ENCODE measurements around the gene RALGAPB.
"Not testable (repeated sequence)": the region's sequence is repeated elsewhere in the genome, so short reads cannot be mapped to it uniquely, and the experiment has no call there.

The RALGAPB gene

DNA sequence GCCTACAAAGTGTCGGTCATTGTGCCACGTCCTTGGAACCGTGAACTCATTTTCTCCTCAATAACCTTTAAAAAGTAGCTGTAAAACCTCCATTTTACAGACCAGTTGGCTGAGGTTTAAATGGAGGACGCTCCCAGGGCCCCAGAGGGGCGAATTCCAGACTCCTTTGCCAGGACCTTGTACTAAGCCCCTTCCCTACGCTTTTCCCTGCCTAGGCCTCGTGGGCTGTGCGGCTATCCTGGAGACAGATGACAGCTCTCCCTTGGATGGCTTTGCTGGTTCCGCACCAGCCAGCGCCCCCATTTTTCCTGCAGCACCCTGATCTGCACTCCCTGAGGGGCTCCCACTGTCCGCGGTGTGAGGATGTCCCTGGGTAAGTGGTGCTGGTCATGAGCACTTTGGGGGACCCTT is 25.4 kb upstream of the RALGAPB start:
- no peak for DNase-seq (ENCODE audit: low read depth)

DNA sequence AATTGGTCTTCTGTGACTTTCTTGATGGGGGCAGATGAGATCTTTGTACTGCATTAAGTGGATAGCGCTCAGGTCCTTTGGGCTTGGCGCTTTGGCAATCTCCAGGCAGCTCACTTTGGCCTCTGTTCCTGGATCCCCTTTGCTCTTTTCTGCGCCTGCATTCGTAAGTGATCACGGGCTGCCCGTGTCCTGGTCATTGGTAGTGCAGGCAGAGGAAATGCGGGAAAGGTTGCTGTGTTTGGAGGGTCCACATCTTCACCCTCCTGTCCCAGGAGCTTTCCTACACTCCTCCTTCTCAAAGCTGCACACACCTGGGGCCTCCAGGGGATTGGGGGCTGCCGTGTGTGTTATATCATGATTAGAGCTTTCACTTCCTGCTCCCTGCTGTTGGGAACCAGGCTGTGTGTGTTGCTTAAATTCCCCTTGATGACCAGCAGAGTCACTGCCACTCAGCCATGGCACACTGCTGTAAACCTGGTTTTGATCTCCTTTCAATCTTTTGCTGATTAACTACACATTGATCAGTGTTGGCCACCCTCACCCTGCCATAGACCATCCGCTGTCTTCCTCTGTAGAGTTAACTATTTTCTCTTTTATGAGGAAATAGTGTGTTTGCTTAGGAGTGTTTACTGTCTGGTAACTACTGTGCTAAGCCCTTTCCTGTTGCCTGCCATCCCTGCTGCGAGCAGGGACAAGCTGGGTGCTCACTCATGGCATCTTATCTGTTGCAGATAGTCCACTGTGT is 24.5 kb upstream of the RALGAPB start:
- DNase-seq (ENCODE audit: low read depth): no peak

DNA sequence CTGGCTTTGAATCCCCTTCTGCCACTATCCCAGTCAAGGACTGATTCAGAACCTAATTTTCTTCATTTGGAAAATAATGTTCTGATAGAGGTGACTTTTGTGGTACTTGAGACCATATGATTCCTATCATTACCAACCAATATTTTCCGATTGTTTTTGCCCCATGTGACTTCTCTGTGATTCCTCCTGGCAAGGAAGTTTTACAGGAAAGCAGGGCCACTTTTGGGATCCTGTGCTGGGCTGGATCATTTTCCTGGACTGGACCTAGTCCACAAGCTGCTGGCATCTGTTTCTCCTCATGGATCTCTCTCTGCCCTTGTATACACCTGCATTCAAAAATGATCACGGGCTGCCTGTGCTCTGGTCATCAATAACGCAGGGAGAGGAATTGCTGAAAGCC is 23.6 kb upstream of the RALGAPB start:
- DNase-seq (ENCODE audit: low read depth): no peak

DNA sequence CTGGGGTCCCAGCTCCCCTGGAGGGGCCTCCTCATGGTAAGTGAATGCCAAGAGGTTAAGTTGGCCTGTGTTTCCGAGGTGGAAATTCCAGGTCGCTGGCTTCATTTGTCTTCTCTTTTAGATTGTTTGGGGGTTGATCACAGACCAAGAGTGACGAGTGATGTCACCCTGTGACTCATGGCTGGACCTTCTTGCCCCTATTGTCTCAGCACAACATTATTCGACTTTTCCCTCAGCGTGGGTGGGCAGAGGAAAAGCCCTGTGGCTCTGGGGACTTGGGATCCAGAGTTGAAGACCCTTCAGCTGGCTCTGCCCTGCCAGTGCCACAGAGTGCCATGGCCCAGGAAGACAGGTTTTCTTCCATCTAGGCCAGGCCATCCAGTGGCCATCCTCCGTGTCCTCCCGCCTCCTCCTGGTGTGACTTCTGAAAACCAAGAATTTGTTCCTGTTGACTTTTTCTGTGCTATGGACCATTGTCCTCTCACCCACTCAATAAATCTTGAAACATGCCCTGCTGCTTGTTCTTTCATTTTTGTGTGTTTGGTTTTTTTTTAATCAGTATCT is 22.1 kb upstream of the RALGAPB start:
- no peak for DNase-seq (ENCODE audit: low read depth)

DNA sequence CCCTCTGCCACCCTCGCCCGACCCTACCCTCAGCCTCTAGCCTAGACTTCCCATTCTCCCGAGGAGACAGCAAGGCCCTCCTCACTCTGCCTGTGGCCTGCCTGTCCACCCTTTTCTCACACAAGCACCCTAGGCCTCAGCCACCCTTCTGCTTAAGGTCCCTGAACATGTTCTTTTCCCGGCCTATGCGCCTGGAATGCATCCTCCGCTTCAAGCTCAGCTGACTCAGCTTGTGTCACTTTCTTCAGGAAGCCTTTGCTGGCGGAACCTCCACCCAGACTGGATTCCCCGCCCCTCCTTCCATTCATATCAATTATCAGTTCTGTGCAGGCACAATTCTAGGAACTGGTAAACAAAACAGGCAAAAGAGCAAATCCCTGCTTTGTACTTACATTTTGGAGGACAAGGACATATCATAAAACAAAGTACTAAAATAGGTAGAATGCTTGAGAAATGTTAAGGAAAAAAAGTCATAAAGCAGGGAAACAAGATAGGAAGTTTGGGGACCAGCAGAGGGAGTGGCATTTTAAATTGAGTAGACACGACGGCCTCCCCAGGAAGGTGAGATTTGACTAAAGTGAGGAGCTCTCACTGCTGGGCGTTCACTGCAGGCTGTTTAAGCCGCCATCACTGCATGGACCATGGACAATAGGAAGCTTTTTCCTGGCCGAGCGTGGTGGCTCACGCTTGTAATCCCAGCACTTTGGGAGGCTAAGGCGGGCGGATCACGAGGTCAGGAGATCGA is 19.6 kb upstream of the RALGAPB start:
- no peak for DNase-seq (ENCODE audit: low read depth)

DNA sequence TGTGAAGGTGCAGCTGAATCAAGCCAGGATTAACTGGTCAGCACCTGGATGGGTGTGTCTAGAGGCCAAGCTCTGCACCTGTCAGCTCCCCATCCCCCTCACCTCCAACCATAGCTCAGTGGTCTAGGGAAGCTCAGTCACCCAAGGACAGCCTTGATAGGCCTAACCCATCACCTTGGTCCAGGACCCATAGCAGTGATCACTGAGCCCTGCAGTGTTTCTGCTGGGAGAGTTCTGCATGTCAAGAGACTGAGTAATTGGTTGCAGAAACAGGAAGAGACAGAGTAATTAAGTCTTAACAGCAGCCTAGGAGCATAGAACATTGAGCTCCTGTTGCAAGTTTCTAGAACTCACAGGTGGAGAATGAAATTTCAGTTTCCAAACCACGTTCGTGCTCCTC is 18.7 kb upstream of the RALGAPB start:
- no peak for DNase-seq (ENCODE audit: low read depth)

DNA sequence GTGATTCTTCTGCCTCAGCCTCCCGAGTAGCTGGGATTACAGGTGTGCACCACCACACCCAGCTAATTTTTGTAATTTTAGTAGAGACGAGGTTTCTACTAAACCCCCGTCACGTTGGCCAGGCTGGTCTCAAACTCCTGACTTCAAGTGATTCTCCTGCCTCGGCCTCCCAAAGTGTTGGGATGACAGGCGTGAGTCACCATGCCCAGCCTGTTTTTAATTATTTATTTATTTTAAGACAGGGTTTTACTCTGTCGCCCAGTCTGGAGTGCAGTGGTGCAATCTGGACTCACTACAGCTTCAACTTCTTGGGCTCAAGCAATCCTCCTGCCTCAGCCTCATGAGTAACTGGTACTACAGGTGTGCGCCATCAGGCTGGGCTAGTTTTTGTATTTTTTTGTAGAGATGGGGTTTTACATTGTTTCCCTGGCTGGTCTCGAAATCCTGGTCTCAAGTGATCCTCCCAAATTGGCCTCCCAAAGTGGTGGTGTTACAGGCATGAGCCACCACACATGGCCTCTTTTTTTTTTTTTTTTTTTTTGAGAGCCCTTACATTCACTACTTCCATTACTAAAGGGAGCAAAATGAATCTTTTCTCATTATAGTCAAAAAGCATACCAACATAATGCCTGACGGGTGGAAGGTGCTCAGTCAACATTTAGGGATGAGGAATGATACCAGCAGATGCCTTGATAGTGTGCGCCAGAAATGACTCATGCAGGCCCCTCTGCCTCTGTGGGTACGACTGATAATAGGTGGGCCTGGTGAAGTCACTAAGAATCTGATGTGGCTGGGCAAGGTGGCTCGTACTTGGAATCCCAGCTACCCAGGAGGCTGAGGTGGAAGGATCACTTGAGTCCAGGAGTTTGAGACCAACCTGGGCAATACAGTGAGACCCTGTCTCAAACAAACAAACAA is 17.8 kb upstream of the RALGAPB start:
- no peak for DNase-seq (ENCODE audit: low read depth)

DNA sequence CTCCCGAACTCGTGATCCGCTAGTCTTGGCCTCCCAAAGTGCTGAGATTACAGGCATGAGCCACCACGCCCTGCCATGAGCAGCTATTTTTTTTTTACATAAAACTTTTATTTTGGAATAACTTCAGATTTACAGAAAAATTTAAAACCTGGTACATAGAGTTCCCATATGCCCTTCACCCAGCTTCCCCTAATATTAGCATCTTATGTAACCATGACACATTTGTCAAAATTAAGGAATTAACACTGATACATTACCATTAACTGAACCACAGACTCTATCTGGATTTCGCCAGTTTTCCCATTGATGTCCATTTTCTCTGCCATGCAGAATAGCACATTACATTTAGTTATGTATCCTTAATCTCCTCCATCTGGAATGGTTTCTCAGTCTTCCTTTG is 14.3 kb upstream of the RALGAPB start:
- DNase-seq (ENCODE audit: low read depth): no peak

DNA sequence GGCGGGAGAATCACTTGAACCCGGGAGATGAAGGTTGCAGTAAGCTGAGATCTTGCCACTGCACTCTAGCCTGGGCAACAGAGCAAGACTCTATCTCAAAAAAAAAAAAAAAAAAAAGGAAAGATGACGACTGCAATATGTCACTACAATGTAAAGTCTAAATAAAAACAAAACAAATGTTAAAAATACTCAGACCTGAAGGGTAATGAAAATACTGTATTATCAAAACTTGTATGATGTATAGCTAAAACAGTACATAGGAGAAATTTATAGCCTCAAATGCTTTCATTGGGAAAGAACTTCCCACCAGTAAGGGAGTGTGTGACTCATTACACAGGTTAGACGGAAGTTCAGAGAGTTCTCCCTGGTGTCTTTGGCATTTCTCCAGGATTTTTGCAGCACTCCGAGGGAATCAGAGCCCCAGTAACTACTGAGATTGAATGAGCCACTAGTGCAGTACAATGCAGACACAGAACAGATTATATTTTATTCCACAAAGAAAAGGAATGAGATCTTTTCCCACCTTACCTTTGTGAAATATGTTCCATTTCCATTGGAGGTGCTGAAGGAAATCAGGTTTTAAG is 12.5 kb upstream of the RALGAPB start:
- DNase-seq (ENCODE audit: low read depth): no peak

DNA sequence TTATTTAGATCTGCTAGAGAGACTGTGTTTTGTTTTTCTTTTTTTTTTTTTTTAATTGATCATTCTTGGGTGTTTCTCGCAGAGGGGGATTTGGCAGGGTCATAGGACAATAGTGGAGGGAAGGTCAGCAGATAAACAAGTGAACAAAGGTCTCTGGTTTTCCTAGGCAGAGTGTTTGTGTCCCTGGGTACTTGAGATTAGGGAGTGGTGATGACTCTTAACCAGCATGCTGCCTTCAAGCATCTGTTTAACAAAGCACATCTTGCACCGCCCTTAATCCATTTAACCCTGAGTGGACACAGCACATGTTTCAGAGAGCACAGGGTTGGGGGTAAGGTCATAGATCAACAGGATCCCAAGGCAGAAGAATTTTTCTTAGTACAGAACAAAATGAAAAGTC is 12.0 kb upstream of the RALGAPB start:
- not testable (repeated sequence) for DNase-seq (ENCODE audit: low read depth)

DNA sequence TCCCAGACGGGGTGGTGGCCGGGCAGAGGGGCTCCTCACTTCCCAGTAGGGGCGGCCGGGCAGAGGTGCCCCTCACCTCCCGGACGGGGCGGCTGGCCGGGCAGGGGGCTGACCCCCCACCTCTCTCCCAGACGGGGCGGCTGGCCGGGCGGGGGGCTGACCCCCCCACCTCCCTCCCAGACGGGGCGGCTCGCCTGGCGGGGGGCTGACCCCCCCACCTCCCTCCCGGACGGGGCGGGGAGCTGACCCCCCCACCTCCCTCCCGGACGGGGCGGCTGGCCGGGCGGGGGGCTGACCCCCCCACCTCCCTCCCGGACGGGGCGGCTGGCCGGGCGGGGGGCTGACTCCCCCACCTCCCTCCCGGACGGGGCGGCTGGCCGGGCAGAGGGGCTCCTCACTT is 11.5 kb upstream of the RALGAPB start:
- not testable (repeated sequence) for DNase-seq (ENCODE audit: low read depth)

DNA sequence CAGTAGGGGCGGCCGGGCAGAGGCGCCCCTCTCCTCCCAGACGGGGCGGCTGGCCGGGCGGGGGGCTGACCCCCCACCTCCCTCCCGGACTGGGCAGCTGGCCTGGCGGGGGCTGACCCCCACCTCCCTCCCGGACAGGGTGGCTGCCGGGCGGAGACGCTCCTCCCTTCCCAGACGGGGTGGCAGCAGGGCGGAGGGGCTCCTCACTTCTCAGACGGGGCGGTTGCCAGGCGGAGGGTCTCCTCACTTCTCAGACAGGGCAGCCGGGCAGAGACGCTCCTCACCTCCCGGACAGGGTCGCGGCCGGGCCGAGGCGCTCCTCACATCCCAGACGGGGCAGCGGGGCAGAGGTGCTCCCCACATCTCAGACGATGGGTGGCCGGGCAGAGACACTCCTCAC is 11.1 kb upstream of the RALGAPB start:
- not testable (repeated sequence) for DNase-seq (ENCODE audit: low read depth)

DNA sequence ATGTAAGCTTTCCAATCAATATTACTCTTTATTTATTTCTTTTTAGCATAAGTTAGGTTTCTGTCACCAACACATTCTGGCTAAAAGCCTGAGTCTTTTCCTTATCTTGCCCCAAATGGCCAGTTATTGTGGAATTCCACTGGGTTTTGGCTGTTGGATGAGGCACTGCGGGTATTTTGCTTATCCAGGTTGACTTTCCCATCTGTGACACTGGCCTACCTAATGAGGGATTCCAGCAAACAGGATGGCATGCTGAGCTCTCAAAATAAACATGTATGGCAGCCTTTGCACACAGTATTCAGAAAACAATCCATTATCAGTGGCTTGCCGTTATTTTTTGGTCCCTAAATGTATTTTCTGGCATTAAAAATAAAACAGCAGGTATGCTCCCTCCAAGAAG is 6.5 kb upstream of the RALGAPB start:
- no peak for DNase-seq (ENCODE audit: low read depth)

DNA sequence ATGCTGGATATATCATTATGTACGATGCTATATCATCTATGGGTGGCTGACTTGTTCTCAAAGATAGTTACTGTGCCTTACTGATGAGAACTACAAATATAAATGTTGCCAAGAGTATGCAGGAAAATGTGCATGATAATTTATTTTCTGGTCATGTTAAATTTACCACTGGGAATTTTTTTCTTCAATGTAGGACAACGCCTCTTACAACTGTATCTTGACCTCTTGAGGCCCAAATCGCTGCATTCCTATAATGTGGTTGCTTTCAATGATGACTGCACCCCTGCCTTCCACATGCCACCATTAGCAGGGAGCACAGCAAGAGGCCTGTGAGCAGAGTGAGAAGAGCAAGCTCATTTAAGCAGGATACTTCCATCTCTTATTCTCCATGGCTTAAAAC is 5.7 kb upstream of the RALGAPB start:
- DNase-seq (ENCODE audit: low read depth): no peak

DNA sequence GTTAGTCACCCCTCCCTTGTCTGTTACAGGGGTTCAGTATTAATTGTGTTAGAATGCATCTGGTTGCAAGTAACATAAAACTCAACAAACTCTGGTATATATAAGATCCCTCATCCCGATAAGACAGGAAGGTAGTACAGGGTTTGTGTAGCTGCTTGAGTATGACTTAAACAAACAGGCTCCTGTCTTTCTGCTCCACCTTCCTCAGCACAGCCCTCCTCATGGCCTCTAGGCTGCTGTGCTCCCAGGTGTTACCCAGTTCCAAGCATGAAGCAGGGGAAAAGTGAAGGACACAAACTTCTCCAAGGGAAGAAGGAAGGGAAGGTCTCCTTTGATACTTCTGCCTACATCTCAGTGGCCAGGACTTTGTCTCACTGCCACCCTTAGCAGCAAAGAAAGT is 1.4 kb upstream of the RALGAPB start:
- DNase-seq (ENCODE audit: low read depth): no peak

DNA sequence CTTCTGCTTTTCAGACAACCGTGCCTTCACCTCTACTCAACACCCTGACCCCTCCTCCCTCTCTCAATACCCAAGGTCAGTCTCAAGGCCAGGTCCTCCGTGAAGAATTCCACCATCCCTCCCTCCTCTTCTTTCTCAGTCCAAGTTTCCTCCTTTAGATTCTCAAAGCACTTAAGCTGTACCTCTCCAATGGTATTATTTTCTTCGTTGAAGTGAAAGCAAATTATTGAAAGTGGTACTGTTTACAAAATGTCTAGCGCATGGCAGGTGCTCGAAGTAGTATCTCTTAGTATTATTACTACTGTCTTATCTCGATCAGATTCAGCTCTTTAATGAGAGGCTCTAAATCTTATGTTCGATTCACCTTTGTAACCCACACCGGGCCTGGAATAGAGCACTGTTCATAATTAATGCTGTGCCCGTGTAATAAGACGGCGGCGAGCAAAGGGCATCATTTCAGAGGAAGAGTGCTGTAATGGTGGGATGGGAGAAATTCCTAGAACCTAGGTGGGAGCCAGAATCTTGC is 593 bp upstream of the RALGAPB start:
- no peak for DNase-seq (ENCODE audit: low read depth)

DNA sequence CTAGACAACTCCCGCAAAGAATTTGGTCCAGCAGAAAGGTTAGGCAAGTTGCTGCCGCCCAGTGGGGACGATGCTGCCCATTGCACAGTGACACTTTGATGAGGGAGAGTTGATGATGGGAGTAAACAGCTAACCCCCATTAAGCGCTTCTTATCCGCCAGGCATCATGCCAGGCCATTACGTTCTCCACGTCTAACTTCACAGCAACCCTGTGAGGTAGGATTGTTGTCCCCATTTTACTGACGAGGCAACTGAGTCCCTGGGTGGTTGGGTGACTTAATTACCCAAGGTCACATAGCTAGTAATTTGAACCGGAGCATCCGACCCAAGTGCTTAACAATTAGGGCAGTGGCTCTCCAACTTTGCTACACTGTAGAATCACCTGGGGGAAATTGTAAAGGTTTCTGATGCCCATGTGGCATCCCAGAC is 738 bp downstream of the RALGAPB start:
- no peak for DNase-seq (ENCODE audit: low read depth)

DNA sequence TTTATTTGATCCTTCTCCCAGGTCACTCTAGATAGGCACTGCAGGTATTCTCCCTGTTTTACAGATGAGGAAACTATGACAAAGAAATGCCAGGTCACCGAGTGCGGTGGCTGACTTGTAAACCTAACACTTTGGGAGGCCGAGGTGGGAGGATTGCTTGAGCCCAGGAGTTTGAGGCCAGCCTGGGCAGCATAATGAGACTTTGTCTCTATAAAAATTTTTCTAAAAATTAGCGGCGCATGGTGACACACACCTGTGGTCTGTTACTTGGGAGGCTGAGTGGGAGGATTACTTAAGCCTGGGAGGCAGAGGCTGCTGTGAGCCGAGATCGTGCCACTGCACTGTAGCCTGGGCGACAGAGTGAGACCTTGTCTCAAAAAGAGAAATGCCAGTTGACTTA is 5.1 kb downstream of the RALGAPB start:
- DNase-seq (ENCODE audit: low read depth): no peak

DNA sequence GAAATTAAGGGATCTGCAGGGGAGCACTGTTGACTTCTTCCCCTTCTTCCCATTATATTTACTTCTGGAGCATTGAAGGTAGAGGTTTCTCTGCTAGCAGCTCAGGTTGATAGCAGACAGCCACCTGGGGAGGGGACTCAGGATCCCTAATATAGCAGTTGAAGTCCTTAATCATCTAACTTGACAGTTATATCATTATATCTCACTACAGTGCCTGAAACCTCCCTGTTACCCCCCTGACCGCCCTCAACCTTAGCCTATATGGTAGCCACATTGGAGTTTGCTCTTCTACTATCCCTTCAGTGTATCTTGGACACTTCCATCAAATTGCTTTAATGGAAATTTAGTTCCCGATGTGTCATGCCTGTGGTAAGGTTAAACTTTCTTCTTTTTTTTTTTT is 7.0 kb downstream of the RALGAPB start:
- DNase-seq (ENCODE audit: low read depth): no peak

DNA sequence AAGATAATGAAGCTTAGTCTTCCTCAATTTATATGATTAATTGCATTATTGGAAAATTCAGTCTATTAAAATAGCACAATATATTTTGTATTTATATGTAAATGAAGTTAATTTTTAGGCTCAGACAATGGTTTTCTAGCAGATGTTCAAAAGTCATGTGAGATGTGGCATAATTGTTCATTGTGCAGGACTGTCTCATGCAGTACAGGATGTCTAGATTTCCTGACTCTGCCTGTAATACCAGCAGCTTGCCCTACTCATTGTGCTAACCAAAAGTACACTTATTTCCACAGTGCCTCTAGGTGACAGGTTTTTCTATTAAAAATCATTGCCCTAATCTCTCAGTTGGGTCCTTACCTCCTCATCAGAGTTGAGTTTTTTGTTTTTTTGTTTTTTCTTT is 12.4 kb downstream of the RALGAPB start:
- DNase-seq (ENCODE audit: low read depth): no peak

DNA sequence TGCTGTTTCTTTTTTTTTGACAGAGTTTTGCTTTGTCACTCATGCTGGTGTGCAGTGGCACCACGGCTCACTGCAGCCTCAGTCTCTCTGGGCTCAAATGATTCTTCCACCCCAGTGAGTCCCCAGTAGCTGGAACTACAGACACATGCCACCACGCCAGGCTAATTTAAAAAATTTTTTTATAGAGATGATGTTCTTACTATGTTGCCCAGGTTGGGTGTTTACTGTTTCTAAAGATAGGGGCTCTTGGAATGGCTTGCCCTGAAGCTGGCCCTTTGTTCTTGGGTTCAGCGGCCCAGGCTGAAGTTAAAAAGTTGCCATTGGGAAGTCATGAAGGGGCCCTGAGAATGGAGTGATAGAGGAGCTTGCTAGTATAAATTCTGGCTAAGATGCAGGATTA is 16.5 kb downstream of the RALGAPB start:
- DNase-seq (ENCODE audit: low read depth): no peak
